GM12865 (cell line): ENCODE results near the gene HBB.
A peak's percentile ranks its signal among the peaks of the same experiment; 100 is the strongest.

ENCODE experiments used
- DNase-seq: peaks from one replicate; pipeline ENCODE4 v3.0.0; 2010; ENCODE audit warnings: low read depth
- H3K4me3 ChIP-seq: 2 replicates; pipeline ENCODE4 v1.5.1; 2011; ENCODE audit warnings: mild to moderate bottlenecking, low read depth, low read length, control low read depth
- CTCF ChIP-seq: IDR thresholded peaks from 2 replicates; pipeline ENCODE4 v1.5.1; 2011; ENCODE audit warnings: low read length, control low read depth, low read depth, inconsistent platforms; ENCODE audit not compliant: insufficient read depth; ENCODE audit errors: missing control alignments

Gene HBB

GRCh38 chr11:5245155-5245554 is 18.3 kb upstream of the HBB start:
- no peak for TF ChIP-seq CTCF
- DNase-seq, result no peak
- H3K4me3 ChIP-seq, result no peak overlapping the region

- no peak for DNase-seq
- TF ChIP-seq CTCF, result no peak
- H3K4me3 ChIP-seq, result no peak overlapping the region
These were observed 16.9 kb upstream of the HBB start for GRCh38 chr11:5243816-5244180.

- peak; percentile 31 for DNase-seq
- TF ChIP-seq CTCF, result no peak
These were observed 16.3 kb upstream of the HBB start for GRCh38 chr11:5242933-5243815.

GRCh38 chr11:5242208-5242607 is 15.3 kb upstream of the HBB start:
- no peak overlapping the region for H3K4me3 ChIP-seq
- TF ChIP-seq CTCF, result no peak
- DNase-seq, result no peak

More at GRCh38 chr11:5242933-5243815, 16.3 kb upstream of the HBB start:
- no peak overlapping the region for H3K4me3 ChIP-seq

GRCh38 chr11:5241458-5241857 is 14.6 kb upstream of the HBB start:
- DNase-seq, result no peak
- no peak overlapping the region for H3K4me3 ChIP-seq
- no peak for TF ChIP-seq CTCF

GRCh38 chr11:5240458-5240857 is 13.6 kb upstream of the HBB start:
- no peak overlapping the region for H3K4me3 ChIP-seq
- no peak for TF ChIP-seq CTCF

GRCh38 chr11:5240056-5240455 is 13.2 kb upstream of the HBB start:
- no peak for DNase-seq
- TF ChIP-seq CTCF, result no peak
- no peak overlapping the region for H3K4me3 ChIP-seq

More at GRCh38 chr11:5240458-5240857, 13.6 kb upstream of the HBB start:
- no peak for DNase-seq
